Tibial nerve (tissue), 4 donors: ENCODE measurements around the gene TNPO1.

Source experiments
- EP300 ChIP-seq, 2 donors: sonication (generic); formaldehyde crosslinking; IDR thresholded peaks; one replicate each; pipeline ENCODE4 v1.6.1; 2017; ENCODE audit warnings: antibody characterized with exemption in 2 of 2, mild to moderate bottlenecking in 1 of 2
- POLR2A ChIP-seq, 2 donors: fragments of 450-650 bp; IDR thresholded peaks; one replicate each; pipeline ENCODE4 v1.6.1; 2017; ENCODE audit warnings: antibody characterized with exemption in 2 of 2, mild to moderate bottlenecking in 2 of 2, moderate library complexity in 2 of 2
- TF ChIP-seq, protein P1 (sequence below), 5 experiments: fragments of 200-600 bp in 3 of 5; fragments of 450-650 bp in 2 of 5; sonication (generic) in 3 of 5; IDR thresholded peaks; one replicate each; pipeline ENCODE4 v1.5.1; 2016 to 2019; ENCODE audit warnings: antibody characterized with exemption in 5 of 5, mild to moderate bottlenecking in 3 of 5, moderate library complexity in 2 of 5

DNA sequence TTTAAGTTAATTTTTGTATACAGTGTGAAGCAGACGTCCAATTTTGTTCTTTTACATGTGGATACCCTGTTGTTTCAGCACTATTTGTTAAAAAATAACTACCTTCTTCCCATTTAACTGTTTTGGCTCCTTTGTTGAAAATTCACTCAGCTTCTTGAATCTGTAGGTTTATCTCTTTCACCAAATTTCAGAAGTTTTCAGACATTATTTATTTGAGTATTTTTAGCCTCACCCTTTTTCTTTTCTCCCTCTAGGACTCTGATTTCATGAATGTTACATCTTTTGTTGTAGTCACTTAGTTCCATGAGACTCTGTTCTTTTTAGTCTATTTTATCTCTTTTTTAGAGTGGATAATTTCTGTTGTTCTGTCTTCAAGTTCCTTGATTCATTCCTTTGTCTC is 4.6 kb upstream of the TNPO1 start:
- TF ChIP-seq, protein P1, sequence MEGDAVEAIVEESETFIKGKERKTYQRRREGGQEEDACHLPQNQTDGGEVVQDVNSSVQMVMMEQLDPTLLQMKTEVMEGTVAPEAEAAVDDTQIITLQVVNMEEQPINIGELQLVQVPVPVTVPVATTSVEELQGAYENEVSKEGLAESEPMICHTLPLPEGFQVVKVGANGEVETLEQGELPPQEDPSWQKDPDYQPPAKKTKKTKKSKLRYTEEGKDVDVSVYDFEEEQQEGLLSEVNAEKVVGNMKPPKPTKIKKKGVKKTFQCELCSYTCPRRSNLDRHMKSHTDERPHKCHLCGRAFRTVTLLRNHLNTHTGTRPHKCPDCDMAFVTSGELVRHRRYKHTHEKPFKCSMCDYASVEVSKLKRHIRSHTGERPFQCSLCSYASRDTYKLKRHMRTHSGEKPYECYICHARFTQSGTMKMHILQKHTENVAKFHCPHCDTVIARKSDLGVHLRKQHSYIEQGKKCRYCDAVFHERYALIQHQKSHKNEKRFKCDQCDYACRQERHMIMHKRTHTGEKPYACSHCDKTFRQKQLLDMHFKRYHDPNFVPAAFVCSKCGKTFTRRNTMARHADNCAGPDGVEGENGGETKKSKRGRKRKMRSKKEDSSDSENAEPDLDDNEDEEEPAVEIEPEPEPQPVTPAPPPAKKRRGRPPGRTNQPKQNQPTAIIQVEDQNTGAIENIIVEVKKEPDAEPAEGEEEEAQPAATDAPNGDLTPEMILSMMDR (IDR thresholded peaks at IDR 0.05): no peak
- TF ChIP-seq POLR2A (IDR thresholded peaks at IDR 0.05) (no peak), EP300 (IDR thresholded peaks at IDR 0.05) (no peak)
